Measurements from ENCODE around the gene ACOT13.
A peak's percentile ranks its signal among the peaks of the same experiment; 100 is the strongest.
"Not testable (repeated sequence)": the region's sequence is repeated elsewhere in the genome, so short reads cannot be mapped to it uniquely, and the experiment has no call there.

ACOT13 gene

GRCh38 chr6:24694198-24694597 is 27.3 kb downstream of the ACOT13 start:
- DNase-seq: no peak

GRCh38 chr6:24695635-24696034 is 28.8 kb downstream of the ACOT13 start:
- DNase-seq: peak; percentile 10 to 16

- no peak for DNase-seq
These were observed 29.2 kb downstream of the ACOT13 start for GRCh38 chr6:24696097-24696496.

- no peak for DNase-seq
These were observed 32.9 kb downstream of the ACOT13 start for GRCh38 chr6:24699521-24700359.

- no peak for DNase-seq
These were observed 35.9 kb downstream of the ACOT13 start for GRCh38 chr6:24702720-24703282.

- no peak for DNase-seq
These were observed 37.6 kb downstream of the ACOT13 start for GRCh38 chr6:24704468-24704867.

- DNase-seq: no peak
These were observed 41.7 kb downstream of the ACOT13 start for GRCh38 chr6:24708612-24709011.

DNA sequence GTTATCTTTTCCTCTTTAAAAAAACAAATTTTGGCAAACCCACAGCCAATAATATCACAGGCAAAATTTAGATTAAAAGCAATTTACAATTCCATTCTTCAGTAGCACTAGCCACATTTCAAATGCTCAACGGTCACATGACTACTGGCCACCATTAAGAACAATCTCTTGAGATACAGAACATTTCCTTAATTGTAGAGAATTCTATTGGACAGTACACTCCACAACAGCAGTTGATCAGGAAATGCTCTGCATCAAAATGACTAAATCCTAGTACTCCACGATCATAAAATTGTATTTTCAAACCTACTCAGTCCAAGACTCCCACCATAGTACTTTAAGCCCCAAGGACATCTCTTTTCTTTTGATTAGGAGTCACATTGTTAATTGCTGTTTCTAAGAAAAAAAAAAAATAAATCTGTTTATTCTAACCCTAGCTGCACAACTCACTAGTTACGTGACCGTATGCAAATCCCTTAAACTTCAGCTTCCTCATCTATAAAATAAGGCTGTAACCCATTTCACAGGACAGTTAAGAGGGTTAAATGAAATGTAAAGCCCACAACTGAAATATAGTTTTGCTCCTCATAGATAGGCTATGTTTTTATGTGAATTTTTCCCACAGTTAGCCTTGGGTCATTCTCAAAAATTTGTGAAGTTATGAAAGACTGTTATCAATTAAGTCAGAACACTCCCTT is 42.3 kb downstream of the ACOT13 start:
- DNase-seq: no peak

GRCh38 chr6:24710519-24711303 is 43.8 kb downstream of the ACOT13 start:
- no peak for DNase-seq

- not testable (repeated sequence) for DNase-seq
These were observed 49.8 kb downstream of the ACOT13 start for GRCh38 chr6:24716602-24717148.

DNA sequence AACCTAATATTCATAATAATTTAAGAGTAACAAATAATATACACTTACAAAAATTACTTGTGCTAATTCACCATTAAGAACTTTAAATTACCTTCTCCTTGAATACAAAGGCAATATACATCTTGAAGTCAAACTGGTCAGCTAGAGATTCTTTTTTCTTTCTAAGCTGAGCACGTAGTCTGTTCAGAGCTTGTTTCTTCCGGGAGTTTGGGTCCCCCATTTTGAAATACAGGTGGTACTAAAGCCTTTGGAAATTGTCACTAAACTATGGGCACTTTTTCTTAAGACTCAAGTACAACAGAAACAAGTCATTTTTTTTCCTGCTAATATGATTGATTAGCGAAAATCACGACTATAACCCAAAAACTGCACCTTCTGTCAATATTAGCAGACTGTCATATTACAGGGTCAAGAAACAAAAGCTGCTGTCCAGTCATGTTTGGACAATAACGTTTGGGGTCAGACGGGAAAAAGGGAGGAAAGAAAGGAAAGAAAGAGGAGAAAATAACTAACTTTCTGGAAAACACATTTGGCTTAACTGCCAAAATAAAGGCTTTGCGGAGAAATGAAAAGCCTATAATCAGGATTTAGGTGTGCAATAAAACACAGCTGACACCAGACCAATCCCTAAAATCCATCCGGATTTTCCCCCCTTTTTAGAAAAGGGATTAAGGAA is 51.7 kb downstream of the ACOT13 start:
- DNase-seq: no peak

- DNase-seq: peak; percentile 42 to 50
These were observed 52.5 kb downstream of the ACOT13 start, which contains the start of gene C6orf62 for GRCh38 chr6:24719125-24719971. Gene C6orf62, minus strand, starts transcription at chr6:24719154. Its CDS starts 486 bp downstream, at chr6:24718668.

DNA sequence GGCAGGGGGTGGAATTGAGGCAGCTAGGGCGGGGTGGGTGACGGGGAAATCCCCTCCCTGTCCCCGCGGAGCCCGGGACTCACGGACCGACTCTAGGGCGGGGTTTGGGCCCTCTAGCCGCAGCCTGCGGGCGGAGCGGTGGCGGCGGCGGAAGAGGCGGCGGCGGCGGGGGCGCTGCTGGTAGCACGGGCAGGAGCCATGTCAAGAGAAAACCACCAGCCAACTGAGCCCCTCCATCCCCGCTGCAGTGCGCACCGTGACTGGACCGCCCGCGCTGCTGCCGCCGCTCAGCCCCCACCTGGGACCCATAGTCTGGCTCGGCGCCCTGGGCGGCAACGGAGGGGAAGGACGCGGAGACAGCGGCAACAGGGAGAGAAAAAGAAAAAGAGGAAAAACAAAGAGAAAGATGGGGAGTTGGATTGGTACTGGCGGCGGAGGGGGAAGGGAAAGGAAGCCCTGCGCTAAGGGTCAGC is 53.3 kb downstream of the ACOT13 start:
- DNase-seq: peak; percentile 76 to 88

DNA sequence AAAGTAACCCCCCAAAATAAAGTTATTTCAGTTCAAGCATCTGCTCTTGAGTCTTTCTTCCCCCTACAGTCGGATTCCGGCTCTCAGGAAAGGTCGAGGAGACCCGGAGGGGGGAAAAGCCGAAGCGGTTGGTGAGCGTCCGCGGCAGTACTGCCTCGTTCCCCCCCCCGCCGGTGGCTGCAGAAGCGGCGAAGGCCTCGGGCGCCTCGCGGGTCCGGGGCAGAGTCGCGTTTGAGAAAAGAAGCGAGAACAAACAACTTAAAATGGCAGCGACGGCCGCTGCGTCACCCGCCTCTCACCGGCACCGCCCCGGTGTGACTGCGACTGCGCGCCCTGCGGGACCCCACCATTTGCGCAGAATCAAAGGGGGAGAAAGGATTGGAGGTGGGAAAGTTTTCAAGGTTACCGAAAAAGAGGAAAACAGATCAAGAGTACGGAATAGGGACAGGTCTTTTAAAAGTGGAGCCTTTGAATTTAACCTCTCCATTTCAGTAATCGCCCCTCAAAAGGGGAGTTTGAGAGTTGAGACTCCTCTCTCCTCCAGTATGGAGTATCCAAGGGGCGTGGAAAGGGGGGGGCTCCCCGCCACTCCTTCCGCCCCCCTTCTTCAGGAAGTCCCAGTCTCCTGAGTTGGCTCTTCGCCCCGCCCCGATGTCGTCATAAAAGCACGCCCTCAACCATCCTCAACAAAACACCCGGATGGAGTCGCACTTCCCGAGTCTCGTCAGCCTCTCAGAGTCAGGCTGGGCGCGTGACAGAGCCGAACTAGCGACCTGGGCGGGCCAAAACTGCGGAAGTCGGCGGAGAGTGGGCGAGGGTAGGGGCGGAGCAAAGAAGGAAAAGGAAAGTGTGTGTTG is 54.0 kb downstream of the ACOT13 start:
- peak; percentile 99 to 100 for DNase-seq

DNA sequence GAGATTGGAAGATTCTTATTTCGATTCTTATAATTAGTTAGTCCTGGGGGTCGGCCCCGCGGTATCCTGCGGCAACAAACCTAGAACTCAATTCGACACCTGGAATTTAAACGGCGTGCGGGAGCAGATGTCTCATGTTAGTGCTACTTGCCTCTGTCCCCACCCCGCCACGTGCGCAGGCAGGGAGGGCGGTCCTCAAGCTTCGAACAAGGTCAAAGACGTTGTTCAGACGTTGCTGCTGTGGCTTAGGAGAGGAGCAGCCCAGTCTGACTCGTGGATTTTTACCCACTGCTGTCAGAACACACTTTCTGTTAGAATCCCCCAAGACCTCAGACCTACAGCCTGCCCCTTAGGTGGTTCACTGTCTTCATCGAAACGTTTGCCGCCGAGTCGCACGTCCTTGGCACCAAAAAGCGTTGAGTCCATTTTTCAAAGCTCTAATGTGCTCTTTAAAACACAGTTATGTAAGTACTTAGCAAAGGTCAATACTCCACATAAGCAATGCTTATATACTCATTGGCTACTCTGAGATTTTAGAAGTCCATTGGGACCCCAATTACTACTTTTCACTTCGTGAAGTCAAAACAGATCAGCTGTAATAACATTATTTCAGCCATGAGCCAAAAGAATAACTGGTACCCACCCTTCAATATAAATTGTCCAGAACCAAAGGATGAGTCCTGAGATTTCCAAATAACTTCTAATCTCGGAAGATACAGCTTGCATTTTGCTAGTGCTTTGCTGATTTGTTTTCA is 54.8 kb downstream of the ACOT13 start:
- DNase-seq: no peak

DNA sequence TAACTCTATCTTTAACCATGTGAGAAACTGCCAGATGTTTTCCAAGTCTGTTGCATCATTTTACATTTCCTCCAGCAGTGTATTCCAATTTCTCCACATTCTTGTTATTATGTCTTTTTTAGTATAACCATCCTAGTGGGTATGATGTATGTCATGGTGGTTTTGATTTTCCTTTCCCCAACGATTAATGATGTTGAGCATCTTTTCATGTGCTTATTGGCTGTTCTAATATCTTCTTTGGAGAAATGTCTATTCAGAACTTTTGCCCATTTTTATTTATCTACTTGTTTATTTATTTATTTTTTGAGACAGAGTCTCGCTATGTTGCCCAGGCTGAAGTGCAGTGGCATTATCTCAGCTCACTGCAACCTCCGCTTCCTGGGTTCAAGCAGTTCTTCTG is 56.4 kb downstream of the ACOT13 start:
- no peak for DNase-seq

DNA sequence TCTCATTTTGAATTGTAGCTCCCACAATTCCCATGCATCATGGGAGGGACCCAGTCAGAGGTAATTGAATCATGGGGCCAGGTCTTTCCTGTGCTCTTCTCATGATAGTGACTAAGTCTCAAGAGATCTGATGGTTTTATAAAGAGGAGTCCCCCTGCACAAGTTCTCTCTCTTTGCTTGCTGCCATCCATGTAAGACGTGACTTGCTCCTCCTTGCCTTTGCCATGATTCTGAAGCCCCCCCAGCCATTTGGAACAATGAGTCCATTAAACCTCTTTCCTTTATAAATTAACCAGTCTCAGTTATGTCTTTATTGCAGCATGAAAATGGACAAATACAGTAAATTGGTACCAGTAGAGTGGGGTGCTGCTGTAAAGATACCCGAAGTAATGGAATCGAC is 63.8 kb downstream of the ACOT13 start:
- DNase-seq: not testable (repeated sequence)

DNA sequence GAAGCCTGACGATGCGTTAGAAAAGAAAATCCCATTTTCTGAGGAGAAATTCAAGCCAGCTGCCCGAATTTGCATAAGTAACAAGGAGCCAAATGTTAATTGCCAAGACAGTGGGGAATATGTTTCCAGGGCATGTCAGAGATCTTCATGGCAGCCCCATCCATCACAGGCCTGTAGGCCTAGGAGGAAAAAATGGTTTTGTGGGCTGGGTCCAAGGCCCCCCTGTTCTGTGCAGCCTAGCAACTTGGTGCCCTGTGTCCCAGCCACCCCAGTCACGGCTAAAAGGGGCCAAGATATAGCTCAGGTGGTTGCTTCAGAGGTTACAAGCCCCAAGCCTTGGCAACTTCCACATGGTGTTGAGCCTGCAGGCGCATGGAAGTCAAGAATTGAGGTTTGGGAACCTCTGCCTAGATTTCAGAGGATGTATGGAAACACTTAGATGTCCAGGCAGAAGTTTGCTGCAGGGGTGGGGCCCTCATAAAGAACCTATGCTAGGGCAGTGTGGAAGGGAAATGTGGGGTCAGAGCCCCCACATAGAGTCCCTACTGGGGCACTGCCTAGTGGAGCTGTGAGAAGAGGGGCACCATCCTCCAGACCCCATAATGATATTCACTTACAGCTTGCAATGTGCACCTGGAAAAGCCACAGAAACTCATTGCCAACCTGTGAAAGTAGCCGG is 64.7 kb downstream of the ACOT13 start:
- DNase-seq: not testable (repeated sequence)

DNA sequence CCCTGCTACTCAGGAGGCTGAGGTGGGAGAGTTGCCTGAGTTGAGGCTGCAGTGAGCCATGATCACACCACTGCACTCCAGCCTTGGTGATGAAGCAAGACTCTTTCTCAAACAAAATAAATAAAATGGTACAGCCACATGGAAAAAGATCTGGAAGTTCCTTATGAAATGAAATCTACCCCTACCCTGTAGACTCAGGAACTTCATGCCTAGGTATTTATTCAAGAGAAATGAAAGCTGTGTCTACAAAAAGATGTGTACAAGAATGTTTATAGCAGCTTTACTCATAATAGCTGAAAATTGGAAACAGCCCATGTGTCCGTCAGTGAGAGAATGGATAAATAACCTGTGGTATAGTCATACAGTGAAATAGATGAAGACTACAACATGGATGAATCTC is 67.3 kb downstream of the ACOT13 start:
- DNase-seq: no peak
